WERI-Rb-1 (cell line): ENCODE measurements around the gene SRBD1.

Source experiments
- DNase-seq: peaks from one replicate; pipeline ENCODE4 v3.0.0-alpha.2; 2020
- H3K27ac ChIP-seq: fragments of 250-450 bp; sonication (Bioruptor Pico); 2 replicates; pipeline ENCODE4 v1.5.1; 2020; ENCODE audit warnings: mild to moderate bottlenecking, moderate library complexity
- H3K27me3 ChIP-seq: fragments of 250-450 bp; sonication (Bioruptor Pico); 2 replicates; pipeline ENCODE4 v1.5.1; 2021; ENCODE audit warnings: mild to moderate bottlenecking, low read depth, moderate library complexity; ENCODE audit not compliant: insufficient read depth, severe bottlenecking
- H3K36me3 ChIP-seq: fragments of 250-450 bp; sonication (Bioruptor Pico); 2 replicates; pipeline ENCODE4 v1.5.1; 2020; ENCODE audit warnings: mild to moderate bottlenecking, moderate library complexity
- H3K4me3 ChIP-seq: 2 replicates; pipeline ENCODE4 v1.5.1; 2011; ENCODE audit warnings: low read depth, mild to moderate bottlenecking, control low read depth, low read length
- H3K9me3 ChIP-seq: fragments of 250-450 bp; sonication (Bioruptor Pico); 2 replicates; pipeline ENCODE4 v1.5.1; 2021; ENCODE audit warnings: mild to moderate bottlenecking, moderate library complexity; ENCODE audit not compliant: severe bottlenecking
- TF ChIP-seq, protein P1 (sequence below): IDR thresholded peaks from 2 replicates; pipeline ENCODE4 v1.5.1; 2011; ENCODE audit warnings: low read depth, mild to moderate bottlenecking, control low read depth, inconsistent platforms, low read length

SRBD1 gene

DNA sequence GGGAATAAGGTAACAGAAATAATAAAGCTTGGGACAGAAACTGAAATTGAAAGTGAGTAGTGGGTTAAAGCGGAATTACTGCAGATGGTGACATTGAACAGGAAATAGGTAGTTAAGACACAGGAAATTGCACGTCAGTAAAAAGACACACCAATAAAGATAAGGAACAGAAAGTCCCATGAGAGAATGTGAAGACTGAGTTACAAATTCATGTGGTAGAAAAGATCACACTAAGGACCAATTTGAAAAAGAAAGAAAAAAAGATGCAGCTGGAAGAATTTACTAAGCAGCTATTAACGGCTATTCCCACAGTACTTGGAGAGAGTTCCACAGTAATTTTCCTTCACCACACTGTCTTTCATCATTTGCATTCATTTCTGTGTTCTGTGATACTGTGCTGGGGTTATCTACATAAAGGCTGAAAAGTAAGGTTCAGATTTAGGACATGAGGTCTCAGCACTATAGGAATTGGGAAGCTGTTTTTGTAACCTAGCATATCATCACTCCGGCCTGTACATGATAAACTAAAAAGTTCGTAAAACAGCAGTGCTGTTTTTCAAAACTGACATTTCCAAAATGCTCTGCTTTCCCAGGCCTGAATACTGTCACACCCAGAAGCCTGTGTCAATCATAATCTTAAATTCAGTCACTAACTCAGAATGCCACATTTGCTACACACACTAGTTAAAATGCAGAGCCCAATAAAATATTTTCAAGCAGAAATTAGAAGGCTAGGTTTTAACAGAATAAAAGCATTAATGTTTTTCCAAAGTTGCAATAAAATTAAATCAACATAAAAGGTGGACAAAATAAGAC, 42.9 kb downstream of the SRBD1 start:
- Histone ChIP-seq H3K9me3 (no peaks in the 10 kb centered on the region), H3K27me3 (no peaks in the 10 kb centered on the region), H3K36me3 (peaks cover 6% of the 10 kb centered on the region), H3K27ac (no peak overlapping the region), H3K4me3 (no peak overlapping the region)
- DNase-seq, result no peak
- TF ChIP-seq, protein P1, sequence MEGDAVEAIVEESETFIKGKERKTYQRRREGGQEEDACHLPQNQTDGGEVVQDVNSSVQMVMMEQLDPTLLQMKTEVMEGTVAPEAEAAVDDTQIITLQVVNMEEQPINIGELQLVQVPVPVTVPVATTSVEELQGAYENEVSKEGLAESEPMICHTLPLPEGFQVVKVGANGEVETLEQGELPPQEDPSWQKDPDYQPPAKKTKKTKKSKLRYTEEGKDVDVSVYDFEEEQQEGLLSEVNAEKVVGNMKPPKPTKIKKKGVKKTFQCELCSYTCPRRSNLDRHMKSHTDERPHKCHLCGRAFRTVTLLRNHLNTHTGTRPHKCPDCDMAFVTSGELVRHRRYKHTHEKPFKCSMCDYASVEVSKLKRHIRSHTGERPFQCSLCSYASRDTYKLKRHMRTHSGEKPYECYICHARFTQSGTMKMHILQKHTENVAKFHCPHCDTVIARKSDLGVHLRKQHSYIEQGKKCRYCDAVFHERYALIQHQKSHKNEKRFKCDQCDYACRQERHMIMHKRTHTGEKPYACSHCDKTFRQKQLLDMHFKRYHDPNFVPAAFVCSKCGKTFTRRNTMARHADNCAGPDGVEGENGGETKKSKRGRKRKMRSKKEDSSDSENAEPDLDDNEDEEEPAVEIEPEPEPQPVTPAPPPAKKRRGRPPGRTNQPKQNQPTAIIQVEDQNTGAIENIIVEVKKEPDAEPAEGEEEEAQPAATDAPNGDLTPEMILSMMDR, result no peak

DNA sequence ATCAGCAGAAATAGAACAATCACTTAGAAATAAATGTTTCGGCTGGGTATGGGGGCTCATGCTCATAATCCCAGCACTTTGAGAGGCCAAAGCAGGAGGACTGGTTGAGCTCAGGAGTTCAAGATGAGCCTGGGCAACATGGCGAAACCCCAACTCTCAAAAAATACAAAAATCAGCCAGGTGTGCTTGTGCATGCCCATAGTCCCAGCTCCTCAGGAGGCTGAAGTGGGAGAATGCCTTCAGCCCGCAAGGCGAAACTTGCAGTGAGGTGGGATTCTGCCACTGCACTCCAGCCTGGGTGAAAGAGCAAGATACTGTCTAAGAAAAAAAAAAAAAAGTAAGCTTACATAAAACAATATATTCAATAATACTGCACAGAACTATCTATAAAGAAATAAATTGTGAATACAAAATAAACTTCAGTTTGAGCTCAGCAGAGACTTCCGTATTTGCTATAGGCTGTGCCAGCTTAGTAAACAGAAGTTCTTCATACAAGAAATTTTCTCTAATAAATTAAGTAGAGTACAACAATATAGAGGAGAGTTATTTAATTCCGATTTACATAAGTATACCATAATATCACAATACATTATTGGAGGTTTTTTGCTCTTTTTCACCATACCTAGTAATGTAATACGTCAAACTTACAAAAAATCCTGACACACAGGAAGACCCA, 43.6 kb downstream of the SRBD1 start:
- TF ChIP-seq, protein P1, result no peak
- Histone ChIP-seq H3K27me3 (no peaks in the 10 kb centered on the region), H3K4me3 (no peak overlapping the region), H3K9me3 (no peaks in the 10 kb centered on the region), H3K36me3 (no peaks in the 10 kb centered on the region; the same call in none of the 2 replicates), H3K27ac (no peak overlapping the region)
- no peak for DNase-seq

DNA sequence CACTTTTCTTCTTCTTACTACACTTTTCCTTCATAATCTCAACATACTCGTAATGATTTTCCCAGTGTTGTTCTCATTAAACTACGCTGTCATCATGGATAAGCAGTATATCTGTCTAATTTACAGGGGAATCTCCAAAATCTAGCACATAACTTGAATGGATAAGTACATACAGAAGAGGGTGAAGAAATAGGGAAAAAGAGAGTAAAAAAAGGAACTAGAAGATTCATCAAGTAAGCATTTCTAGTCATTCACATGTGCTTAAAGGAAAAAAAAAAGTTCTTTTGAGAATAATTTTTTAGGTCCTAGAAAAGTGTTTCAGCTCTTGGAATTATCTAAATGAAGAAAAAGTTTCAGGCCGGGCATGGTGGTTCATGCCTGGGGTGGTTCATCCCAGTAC, 51.6 kb downstream of the SRBD1 start:
- H3K27me3 ChIP-seq, result no peaks in the 10 kb centered on the region
- H3K9me3 ChIP-seq, result no peaks in the 10 kb centered on the region
- DNase-seq, result no peak
- H3K36me3 ChIP-seq, result no peaks in the 10 kb centered on the region; the same call in 1 of the 2 replicates
- H3K4me3 ChIP-seq, result no peak overlapping the region
- TF ChIP-seq, protein P1, result no peak
- no peak overlapping the region for H3K27ac ChIP-seq

DNA sequence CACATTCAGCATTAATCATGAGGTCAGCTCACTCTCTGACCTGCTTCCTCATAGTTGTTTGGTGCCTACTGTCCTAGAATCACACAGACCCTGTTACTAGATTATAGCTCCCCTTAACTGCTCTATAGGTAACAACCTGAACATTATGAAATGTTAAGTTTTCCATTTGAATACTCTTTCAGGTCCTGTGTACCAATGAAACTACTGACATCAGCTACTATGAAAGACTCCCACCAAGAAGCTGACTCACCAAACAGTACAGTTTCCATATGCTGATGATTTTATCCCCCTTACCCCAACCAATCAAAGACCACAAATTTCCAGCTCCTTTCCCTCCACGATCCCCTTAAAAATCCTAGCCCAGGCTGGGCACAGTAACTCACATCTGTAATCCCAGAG, 56.3 kb downstream of the SRBD1 start:
- Histone ChIP-seq H3K27me3 (no peaks in the 10 kb centered on the region), H3K27ac (no peak overlapping the region), H3K4me3 (no peak overlapping the region), H3K9me3 (no peaks in the 10 kb centered on the region), H3K36me3 (peaks cover 6% of the 10 kb centered on the region)
- TF ChIP-seq, protein P1, result no peak
- no peak for DNase-seq

DNA sequence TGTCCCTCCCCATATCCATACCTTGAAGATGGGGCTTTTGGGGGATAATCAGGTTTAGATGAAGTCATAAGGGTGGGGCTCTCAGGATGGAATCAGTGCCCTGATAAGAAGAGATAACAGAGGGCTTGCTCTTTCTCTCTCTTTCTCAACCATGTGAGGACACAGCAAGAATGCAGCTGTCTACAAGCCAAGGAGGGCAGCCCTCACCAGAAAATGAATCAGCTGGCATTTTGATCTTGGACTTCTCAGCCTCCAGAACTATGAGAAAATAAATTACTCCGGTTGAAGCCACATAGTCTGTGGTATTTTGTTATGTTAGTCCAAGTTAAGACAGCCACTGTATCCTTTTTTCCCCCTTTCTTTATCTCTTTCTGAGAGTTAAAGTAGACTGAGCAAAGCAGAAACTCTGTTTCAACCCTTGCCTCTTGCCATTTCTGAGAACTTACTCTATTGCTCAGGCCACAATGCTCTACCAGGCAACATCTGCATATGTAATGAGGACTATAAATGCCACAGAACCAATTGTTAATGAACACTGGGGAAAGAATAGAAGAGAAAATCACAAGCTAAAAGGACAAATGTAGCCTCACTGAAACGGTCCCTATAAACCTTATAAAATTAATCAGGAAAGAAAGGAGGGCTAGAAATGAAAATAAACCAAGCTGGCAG, 56.9 kb downstream of the SRBD1 start:
- no peak overlapping the region for H3K4me3 ChIP-seq

More for the DNA sequence above, 56.9 kb downstream of the SRBD1 start:
- H3K36me3 ChIP-seq, result peaks cover 6% of the 10 kb centered on the region
- DNase-seq, result no peak
- H3K9me3 ChIP-seq, result no peaks in the 10 kb centered on the region
- no peaks in the 10 kb centered on the region for H3K27me3 ChIP-seq
- no peak overlapping the region for H3K27ac ChIP-seq
- TF ChIP-seq, protein P1, result no peak
